Fibroblast of skin of right biceps (primary cell): ENCODE results near the gene RFLNA.

Source experiments
- DNase-seq: peaks from one replicate; pipeline ENCODE4 v3.0.0-alpha.2; 2013

RFLNA gene

DNA sequence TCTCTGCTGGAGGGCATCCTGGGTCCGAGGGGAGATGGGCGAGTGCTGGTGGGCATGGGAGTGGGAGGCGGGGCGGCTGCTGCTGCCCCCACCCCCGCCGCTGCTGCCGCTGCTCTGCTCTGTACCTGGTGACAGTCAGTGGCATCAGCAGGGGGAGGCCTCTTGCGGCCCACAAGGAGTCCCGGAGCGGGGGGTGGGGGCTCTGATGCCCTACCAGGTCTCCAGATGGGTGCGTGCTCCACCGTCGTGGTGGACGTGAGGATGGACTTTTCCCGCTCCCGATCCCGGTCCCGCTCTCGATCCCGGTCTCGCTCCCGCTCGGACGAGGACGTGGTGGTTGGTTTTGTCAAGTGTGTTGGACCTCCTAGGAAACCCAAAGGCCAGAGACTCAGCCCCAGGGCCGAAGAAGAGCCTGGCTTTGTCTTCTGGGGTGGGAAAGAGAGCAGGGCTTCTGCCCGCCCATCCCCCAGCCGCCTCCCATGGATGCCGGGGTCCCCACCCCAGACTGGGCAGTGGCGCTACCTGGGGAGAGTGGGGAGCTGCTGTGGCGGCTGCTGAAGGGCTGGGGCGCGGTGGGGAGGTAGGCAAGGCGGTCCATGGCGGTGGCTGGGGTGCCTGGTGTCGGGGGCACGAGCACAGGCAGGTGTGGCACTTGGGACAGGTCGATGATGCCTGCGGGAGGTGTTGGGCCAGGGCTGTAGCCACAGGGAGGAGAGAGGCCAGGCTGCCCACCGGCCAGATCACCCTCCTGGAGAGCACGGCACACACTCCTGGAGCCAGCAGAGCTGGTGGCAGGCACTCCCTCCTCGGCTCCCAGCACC lies 45.4 kb downstream of the RFLNA start:
- DNase-seq: no peak

DNA sequence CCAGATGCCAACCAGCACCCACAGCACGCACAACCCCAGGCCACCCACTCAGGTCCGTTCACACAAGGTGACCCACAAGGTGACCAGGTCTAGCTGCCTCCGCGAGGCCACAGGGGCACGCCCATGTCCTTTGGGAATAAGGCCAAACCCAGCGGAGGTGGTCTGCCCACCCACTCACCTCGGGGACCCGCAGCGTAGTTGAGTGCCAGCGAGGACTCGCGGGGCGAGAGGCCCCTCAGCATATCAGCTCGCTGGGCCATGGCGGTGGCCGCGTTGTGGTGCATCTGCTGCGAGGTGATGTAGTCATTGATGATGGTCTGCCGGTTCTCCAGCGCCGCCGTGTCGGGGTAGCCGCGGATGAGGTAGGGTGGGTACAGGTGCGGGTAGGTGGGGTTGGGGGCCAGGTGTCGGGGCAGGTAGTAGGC lies 46.8 kb downstream of the RFLNA start:
- DNase-seq: no peak

DNA sequence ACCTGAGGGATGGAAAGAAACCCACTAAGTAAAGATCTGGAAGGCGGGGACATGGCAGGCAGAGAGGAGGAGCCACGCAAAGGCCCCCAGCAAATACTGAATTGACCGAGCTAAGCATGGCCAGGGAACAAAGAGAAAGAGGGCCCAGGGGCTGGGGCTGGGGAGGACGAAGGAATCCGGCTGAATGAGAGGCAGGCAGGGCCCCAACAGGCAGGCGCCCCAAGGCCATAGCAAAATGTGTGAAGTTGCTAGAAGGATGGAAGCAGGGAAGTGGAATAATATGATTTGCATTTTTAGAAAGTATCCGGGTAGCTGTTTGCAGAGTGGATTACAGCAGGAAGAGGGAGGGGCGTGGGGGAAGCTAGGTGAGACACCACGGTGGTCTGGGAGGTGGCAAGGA lies 49.1 kb downstream of the RFLNA start:
- no peak for DNase-seq

- no peak for DNase-seq
Observed at GRCh38 chr12:124344526-124344925, 49.6 kb downstream of the RFLNA start.

DNA sequence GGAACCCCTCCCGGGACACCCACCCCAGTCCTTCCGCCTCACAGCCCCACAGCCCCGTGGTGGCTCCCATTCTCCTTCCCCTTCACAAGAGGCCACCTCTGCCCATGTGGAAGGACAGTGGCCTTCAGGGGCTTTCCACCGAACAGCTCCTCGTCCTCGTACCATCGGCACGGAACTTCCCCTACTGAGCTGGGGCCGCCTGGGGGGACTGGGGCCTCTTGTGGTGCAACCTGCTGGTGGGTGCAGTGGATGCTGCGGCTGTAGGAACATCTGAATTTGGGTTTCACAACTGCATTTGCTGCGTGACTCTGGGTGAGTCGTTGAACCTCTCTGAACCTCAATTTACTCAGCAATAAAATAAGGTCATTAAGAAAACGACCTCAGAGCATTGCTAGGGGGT lies 50.9 kb downstream of the RFLNA start:
- no peak for DNase-seq

- DNase-seq: no peak
Observed at GRCh38 chr12:124346425-124347168, 51.7 kb downstream of the RFLNA start.

- no peak for DNase-seq
Observed at GRCh38 chr12:124347335-124347734, 52.4 kb downstream of the RFLNA start.

DNA sequence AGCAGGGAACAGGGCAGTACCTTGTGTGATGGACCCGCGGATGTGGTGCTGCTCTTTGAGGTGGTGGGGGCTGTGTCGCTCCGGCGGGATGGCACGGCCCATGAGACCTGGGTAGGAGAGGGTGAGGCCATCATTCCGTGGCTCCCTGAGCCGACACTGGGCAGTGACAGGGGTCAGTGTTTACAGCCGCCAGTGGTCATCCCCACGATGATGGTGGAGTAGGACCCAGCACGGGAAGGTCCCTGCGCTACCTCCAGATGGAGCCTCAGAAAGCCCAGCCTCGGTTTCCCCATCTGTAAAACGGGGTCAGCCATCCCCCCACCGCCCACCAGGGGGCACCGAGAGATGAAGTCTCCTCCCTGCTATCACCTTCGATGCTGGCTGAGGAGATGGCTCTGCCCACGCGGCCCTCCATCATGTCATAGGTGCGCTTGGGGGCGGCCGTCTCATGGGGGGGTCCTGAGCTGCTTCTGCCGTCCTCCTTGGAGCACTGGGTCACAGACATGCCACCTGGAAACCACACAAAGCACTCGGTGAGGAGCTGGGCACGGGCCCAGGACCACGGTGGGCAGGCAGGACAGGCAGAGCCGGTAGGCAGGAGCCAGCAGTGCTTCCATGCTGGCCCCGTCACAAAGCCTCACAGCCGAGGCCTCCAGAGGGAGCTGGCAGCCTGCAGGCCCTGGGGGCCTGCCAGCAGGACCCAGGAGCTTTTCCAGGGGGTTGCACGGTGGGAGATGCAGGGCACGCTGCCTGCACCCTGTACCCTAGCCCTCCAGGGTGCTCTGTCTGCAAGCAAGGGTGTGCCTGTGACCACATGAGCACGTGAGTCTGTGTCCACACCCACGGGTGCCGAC lies 53.1 kb downstream of the RFLNA start:
- DNase-seq: no peak

- DNase-seq: no peak
Observed at GRCh38 chr12:124348659-124349380, 53.9 kb downstream of the RFLNA start.

- no peak for DNase-seq
Observed at GRCh38 chr12:124350491-124350890, 55.6 kb downstream of the RFLNA start.

DNA sequence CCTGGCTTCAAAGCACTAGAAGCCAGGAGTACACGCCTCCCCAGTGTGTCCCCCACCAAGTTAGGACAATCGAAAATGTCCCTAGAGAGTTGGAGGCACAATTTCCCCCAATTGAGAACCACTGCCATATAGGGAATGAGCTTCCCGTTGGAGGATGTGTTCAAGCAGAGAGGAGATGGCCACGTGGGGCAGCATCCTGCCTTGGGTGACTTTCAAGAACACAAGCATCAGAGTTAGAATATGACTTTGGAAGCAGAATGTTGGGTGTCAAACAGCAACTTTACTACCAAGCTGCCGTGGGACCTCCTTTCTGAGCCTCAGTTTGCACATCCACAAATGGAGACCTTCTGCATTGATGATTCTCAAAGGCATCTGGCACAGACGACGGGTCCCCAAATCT lies 56.5 kb downstream of the RFLNA start:
- DNase-seq: no peak

DNA sequence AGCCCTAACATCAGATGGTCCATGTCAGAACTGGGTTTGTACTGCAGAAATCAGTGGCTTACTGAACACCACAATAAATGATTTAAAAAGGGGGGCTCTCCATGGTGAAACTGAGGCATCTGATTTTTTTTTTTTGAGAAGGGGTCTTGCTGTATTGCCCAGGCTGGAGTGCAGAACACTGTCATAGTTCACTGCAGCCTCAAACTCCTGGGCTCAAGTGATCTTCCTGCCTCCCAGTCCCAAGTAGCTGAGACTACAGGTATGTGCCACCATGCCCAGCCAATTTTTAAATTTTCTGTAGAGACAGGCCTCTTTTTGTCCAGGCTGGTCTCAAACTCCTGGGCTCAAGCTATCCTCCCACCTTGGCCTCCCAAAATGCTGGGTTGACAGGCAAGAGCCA lies 57.4 kb downstream of the RFLNA start:
- DNase-seq: no peak

DNA sequence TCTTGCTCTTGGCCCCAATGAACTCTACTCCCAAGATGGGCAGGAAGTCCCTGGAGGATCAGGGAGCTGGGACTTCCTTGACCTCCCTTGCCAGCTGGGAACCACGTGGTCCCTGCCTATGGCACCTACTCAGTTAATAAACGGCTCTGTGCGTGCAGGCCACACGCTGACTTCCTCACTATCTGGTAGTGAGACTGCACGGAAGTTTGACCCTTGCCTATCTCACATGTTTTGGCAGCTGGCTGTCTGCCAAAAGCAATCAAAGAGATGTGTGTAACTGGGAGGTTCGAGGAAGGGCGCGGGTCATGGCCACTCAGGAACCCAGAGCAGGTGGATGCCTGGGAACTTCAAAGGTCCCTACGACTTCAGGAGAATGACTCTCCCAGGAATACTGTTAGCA lies 57.9 kb downstream of the RFLNA start:
- DNase-seq: peak; percentile 16

DNA sequence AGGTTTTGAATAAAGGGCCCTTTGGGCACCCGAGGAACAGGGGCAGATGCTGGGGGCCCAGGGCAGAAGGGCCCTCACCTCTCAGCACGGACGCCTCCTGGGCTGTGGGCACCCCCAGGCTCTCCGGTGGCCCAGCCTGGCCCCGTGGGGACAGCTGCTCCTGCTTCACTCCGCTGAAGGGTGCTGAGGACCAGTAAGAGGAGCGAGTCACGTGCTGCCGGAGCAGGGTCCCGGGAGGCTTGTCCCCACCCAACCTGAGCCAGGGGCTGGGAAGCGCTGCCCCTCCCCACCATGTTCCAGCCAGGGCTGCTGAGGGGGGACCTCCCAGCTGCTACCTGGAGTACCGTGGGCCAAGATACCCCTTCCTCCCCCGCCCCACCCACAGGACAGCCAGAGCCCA lies 59.5 kb downstream of the RFLNA start:
- DNase-seq: no peak

DNA sequence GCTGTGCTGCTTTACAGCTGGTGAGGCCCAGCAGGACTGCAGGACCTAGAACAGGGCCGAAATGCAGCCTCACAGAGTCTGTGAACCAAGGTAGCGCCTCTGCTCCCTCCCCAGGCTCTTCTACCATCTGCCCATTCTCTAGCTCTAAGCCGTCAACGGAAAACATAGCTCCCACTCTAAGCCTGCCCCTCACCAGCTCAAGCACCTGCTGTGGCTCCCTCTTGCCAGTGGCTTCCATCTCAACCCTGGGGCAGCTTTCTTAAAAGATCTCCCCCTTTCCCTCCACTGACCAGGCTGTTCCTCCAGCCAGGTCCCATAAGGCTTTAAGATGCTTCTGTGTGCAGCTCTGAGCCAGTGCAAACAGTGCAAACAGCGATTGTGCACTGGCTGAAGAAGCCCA lies 61.3 kb downstream of the RFLNA start:
- DNase-seq: no peak

DNA sequence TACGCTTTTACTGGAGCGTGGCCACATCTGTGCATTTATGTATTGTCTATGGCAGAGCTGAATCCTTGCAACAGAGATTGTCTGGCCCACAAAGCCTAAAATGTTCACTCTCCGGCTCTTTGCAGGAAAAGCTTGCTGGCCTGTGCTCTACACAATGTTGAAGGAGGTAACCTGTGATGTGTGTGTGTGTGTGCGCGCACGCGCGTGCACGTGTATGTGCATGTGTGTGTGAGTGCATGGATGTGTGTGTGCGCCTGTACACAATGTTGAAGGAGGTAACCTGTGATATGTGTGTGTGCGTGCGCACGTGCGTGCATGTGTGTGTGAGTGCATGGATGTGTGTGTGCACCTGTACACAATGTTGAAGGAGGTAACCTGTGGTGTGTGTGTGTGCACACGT lies 62.7 kb downstream of the RFLNA start:
- DNase-seq: no peak

DNA sequence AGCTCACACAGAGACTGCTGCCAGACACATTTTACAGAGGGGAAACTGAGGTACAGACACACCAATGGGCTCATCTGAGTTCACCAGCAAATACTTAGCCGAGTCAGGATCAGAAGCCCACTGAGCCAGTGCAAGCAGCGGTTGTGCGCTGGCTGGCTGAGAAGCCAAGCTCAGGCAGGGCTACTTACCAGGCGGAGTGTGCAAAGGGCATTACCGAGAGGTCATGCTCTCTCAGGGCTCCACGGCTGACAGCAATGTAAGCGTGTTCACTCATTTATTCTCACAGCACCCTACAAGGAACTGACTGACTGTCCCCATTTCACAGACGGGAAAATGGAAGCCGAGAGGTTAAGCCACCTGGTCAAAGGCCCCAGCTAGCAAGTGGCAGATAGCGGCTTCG lies 63.7 kb downstream of the RFLNA start:
- no peak for DNase-seq

- no peak for DNase-seq
Observed at GRCh38 chr12:124359671-124360581, 65.0 kb downstream of the RFLNA start.

GRCh38 chr12:124361074-124361970 lies 66.4 kb downstream of the RFLNA start:
- DNase-seq: no peak

DNA sequence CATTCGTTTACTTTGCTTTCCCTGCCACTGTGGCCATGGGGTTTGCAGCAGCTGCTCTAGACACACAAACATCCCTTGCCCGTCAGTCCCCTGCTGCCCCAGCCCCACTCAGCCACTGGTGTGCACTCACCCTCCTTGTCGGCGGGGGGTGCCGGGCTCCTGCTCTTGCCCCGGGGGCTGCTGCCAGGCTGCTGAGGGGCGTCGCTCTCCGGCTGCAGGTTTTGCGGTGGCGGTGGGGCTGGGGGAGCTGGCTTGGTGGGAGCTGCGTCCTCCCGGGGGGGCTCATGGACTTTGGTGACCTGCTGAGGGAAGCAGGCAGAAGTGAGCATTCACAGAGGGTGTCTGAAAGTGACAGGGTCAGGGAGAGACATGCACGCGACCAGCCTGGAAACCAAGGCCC lies 67.1 kb downstream of the RFLNA start:
- no peak for DNase-seq
